ENCODE measurements around the gene WBP4. TPM values are rescaled to one million over a fixed set of nuclear protein-coding genes. Genes with fewer than 3 reads are reported as not detected.

Gene WBP4
- total RNA-seq = 10 to 100 TPM; 18.8 to 24.9 (median 21.6) TPM
- 10 to 100 TPM; 18.1 to 37.0 (median 22.2) TPM for polyA plus RNA-seq
- long read RNA-seq, donor 1, transcript WBP4-201 (10 exons, 2,623 nt) = major isoform, 12 of 18 reads
- long read RNA-seq, donor 1, partial matches to known transcripts = 5 of 18 reads
- long read RNA-seq, donor 1, other reads (novel, unspliced or antisense) = 1 of 18 reads
- long read RNA-seq, donor 2, transcript WBP4-201 (10 exons, 2,623 nt) = major isoform, 15 of 51 reads
- long read RNA-seq, donor 2, partial matches to known transcripts = 31 of 51 reads
- long read RNA-seq, donor 2, other reads (novel, unspliced or antisense) = 5 of 51 reads

- peak; percentile 81 to 85 (median 84) for ATAC-seq
- peak; percentile 95 to 97 for DNase-seq
- 0 to 1% (median 0%) methylated on average over 65 to 71 of the region's 71 CpGs for WGBS, 3 donors
- no peak for TF ChIP-seq CTCF (IDR thresholded peaks at IDR 0.05)
- Histone ChIP-seq H3K27ac (peak within 1 kb of the TSS; percentile 98), H3K4me3 (peak within 1 kb of the TSS; percentile 88), H3K4me1 (peaks cover 64% of the 10 kb centered on the region), H3K9me3 (no peaks in the 10 kb centered on the region), H3K27me3 (ENCODE audit: insufficient read depth in 3 of 3, low read length in 2 of 3) (no peaks in the 10 kb centered on the region), H3K36me3 (ENCODE audit: insufficient read depth in 1 of 2, low read depth in 1 of 2) (peaks cover 0 to 25% of the 10 kb centered on the region in 2 donors)
- intact Hi-C loops (cut with DNase I) = loop anchor here (5.0 to 10.0 kb wide), 4 partner anchors 71 to 286 kb away; partner anchors contain the start of genes KBTBD6 (in 2 of the 2), KBTBD7 (in 1 of the 2) and MRPS31 (in 1 of the 2)
Measured at GRCh38 chr13:41061075-41061913, at the start of gene WBP4. TSS of gene WBP4 (plus strand) at chr13:41061509. CDS start at chr13:41061674, 165 bp downstream.

GRCh38 chr13:41012536-41012935 is 48.8 kb upstream of the WBP4 start:
- no peak overlapping the region for H3K27ac ChIP-seq
- DNase-seq = no peak
- H3K4me1 ChIP-seq = peaks cover 4% of the 10 kb centered on the region
- no peaks in the 10 kb centered on the region for H3K36me3 ChIP-seq (ENCODE audit: insufficient read depth in 1 of 2, low read depth in 1 of 2)
- no peak for TF ChIP-seq CTCF (IDR thresholded peaks at IDR 0.05)
- H3K27me3 ChIP-seq (ENCODE audit: insufficient read depth in 3 of 3, low read length in 2 of 3) = no peaks in the 10 kb centered on the region
- intact Hi-C loops (cut with DNase I) = no loop called here
- no peaks in the 10 kb centered on the region for H3K9me3 ChIP-seq
- ATAC-seq = no peak
- no peak overlapping the region for H3K4me3 ChIP-seq
- 64 to 74% (median 65%) methylated on average over 2 of the region's 2 CpGs for WGBS, 3 donors

- no peaks in the 10 kb centered on the region for H3K27me3 ChIP-seq (ENCODE audit: insufficient read depth in 3 of 3, low read length in 2 of 3)
- H3K9me3 ChIP-seq = no peaks in the 10 kb centered on the region
- ATAC-seq = no peak
- WGBS, 3 donors = 87 to 92% (median 90%) methylated on average over 2 of the region's 2 CpGs
- TF ChIP-seq CTCF (IDR thresholded peaks at IDR 0.05) = no peak
- DNase-seq = no peak
- H3K4me1 ChIP-seq = peaks cover 4% of the 10 kb centered on the region
- intact Hi-C loops (cut with DNase I) = no loop called here
- H3K27ac ChIP-seq = no peak overlapping the region
- no peaks in the 10 kb centered on the region for H3K36me3 ChIP-seq (ENCODE audit: insufficient read depth in 1 of 2, low read depth in 1 of 2)
- no peak overlapping the region for H3K4me3 ChIP-seq
Measured at GRCh38 chr13:41013835-41014234, 47.5 kb upstream of the WBP4 start.

- Histone ChIP-seq H3K4me1 (peaks cover 20% of the 10 kb centered on the region), H3K9me3 (no peaks in the 10 kb centered on the region), H3K4me3 (no peak overlapping the region), H3K36me3 (ENCODE audit: insufficient read depth in 1 of 2, low read depth in 1 of 2) (no peaks in the 10 kb centered on the region), H3K27me3 (ENCODE audit: insufficient read depth in 3 of 3, low read length in 2 of 3) (no peaks in the 10 kb centered on the region), H3K27ac (no peak overlapping the region)
- no peak for ATAC-seq
- TF ChIP-seq CTCF (IDR thresholded peaks at IDR 0.05) = no peak
- DNase-seq = no peak
- intact Hi-C loops (cut with DNase I) = loop anchor here in 1 of 2 donors (5.0 kb wide), 1 partner anchor 41 kb away; no protein-coding TSS in a partner anchor
- 87 to 90% (median 87%) methylated on average over 6 of the region's 6 CpGs for WGBS, 3 donors
Measured at GRCh38 chr13:41015920-41016319, 45.4 kb upstream of the WBP4 start.
